Measurements from ENCODE around the gene CNIH4. TPM values are rescaled to one million over a fixed set of nuclear protein-coding genes. Genes with fewer than 3 reads are reported as not detected.
"Not testable (repeated sequence)": the region's sequence is repeated elsewhere in the genome, so short reads cannot be mapped to it uniquely, and the experiment has no call there.

CNIH4 gene
- total RNA-seq, 1 experiment from 2014 or later, result 34.5 TPM

- DNase-seq (ENCODE audit: low spot score), result no peak
These were observed 43.2 kb downstream of the CNIH4 start for GRCh38 chr1:224399887-224400286.

- no peak for DNase-seq (ENCODE audit: low spot score)
These were observed 45.9 kb downstream of the CNIH4 start for GRCh38 chr1:224402472-224403036.

- DNase-seq (ENCODE audit: low spot score), result no peak
These were observed 48.4 kb downstream of the CNIH4 start for GRCh38 chr1:224404916-224405603.

GRCh38 chr1:224405604-224405970, 48.9 kb downstream of the CNIH4 start:
- DNase-seq (ENCODE audit: low spot score), result no peak

- no peak for DNase-seq (ENCODE audit: low spot score)
These were observed 49.5 kb downstream of the CNIH4 start for GRCh38 chr1:224406216-224406615.

GRCh38 chr1:224407571-224408293, 51.1 kb downstream of the CNIH4 start:
- DNase-seq (ENCODE audit: low spot score), result no peak

- no peak for DNase-seq (ENCODE audit: low spot score)
These were observed 51.6 kb downstream of the CNIH4 start for GRCh38 chr1:224408294-224408590.

- DNase-seq (ENCODE audit: low spot score), result no peak
These were observed 55.1 kb downstream of the CNIH4 start for GRCh38 chr1:224411766-224412165.

- DNase-seq (ENCODE audit: low spot score), result no peak
These were observed 63.4 kb downstream of the CNIH4 start for GRCh38 chr1:224420106-224420505.

- DNase-seq (ENCODE audit: low spot score), result no peak
These were observed 68.7 kb downstream of the CNIH4 start for GRCh38 chr1:224425279-224425884.

GRCh38 chr1:224426869-224427268, 70.2 kb downstream of the CNIH4 start:
- DNase-seq (ENCODE audit: low spot score), result not testable (repeated sequence)

GRCh38 chr1:224427346-224427745, 70.7 kb downstream of the CNIH4 start:
- DNase-seq (ENCODE audit: low spot score), result no peak

- not testable (repeated sequence) for DNase-seq (ENCODE audit: low spot score)
These were observed 72.0 kb downstream of the CNIH4 start for GRCh38 chr1:224428713-224429112.

Small RNA genes within 50 kb of the gene (small RNA-seq; reads per million reads assigned to genes)
- gene MIR4742, result not detected

Other genes starting within 250 kb of the CNIH4 start
- 30.9 and 34.6 TPM in 2 replicates for gene FBXO28, start 242.8 kb upstream of the CNIH4 start, total RNA-seq (2014; rRNA removed; shearing (Covaris generic))
- gene DEGS1, start 173.6 kb upstream of the CNIH4 start, total RNA-seq (2014; rRNA removed; shearing (Covaris generic)), result 5.8 and 9.9 TPM in 2 replicates
- 9.1 and 12.2 TPM in 2 replicates for gene NVL, start 26.7 kb upstream of the CNIH4 start, total RNA-seq (2014; rRNA removed; shearing (Covaris generic))
- 15.7 and 17.9 TPM in 2 replicates for gene WDR26, start 77.9 kb downstream of the CNIH4 start, total RNA-seq (2014; rRNA removed; shearing (Covaris generic))

Data from HT-29 (cell line).